NCI-H187 treated with DMSO at 0.1 percent for 48 hours (cell line): ENCODE measurements around the gene PRCD.

Experiments
- DNase-seq: peaks from one replicate; lab custom pipeline; 2025; lab: John Stamatoyannopoulos, UW

The PRCD gene

DNA sequence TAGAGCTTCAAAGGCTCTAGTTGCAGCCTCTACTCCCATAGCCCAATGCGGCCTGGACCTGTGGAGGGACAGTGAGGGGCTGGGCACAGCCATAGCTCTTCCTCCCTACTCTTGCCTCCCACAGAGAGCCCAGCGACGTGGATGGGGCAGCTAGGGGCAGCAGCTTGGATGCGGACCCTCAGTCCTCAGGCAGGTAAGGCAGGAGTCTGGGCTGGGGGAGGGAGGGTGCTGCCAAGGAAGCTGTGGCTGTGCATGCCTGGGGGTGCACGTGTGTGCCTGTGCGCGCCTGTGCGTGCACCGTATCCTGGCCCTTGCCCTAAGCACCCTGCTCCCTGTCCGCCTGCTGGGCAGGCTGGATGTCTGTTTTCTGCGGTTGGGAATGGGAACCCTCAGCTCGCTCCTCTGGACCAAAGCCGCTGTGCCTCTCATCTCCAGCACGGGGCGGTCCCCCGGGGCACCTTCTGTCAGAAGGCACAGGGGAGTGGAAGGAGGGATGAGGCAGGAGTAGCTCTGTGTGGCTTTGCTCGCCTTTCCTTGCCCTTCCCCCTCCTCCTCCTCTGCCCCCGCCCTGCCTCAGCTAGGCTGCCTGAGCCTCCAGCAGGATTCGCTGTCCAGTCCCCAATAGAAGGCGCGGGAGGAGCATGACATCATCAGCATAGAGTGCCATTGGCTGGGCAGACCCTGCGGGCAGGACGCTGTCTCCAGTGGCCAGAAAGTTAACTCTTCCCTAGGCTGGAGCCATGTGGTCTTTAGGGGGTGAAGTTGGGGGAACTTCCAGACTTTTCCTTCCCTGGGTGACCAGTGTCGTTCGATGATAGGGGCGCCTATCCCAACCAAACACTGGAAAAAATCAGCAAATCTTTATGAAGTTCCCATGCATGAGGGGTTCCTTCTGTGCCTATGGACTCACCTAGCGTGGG lies 797 bp downstream of the PRCD start:
- DNase-seq, result peak; percentile 76

DNA sequence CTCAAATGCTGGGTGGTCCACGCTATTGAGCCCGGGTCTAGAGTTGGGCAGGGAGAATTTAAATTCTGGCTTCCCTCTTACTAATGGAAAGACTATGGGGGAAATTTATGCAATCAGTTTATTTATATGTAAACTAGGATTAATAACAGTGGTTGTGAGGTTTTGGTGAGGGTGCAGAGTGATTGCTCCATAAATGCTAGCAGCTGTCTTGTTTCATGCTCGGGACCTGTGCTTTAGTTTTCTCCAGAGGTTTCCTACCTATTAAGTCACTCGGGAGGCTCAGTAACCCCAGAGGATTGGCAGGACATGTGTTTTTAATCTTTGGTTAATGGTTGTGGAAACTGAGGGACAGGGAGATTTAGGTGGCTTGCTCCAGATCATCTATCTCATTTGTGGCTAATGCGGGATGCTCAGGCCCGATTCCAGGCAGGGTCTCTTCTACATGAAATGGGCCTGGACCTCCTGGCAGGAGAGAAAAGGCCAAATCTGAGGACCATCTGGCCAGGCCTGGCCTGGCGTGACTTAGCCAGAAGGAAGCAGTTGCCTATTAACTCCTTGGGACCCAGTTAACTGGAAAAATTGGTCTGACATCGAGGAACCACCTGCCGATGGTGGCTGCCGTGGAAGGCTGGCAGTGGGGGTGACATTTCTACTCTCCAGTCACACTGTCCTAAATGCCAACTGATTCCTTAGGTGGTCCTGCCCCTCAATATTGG lies 2.1 kb downstream of the PRCD start:
- DNase-seq, result no peak

DNA sequence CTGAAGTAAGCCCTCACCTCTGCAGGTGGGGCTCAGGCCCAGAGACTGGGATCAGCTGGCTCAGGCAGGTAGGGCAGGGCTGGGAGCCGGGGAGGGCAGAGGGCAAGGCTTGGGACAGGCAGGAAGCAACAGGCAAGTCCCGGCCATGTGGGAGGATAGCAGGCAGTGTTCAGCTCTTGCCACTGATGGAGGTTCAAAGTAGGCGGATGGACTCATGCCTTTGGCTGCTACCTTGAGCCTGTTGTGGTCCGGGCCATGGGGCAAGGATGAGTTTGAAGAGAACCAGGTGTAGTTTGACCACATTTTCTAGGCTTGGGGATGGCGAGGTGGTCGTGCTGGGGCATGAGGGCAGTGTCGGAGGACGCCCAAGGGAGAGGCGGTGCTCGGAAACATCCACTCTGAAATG lies 2.7 kb downstream of the PRCD start:
- no peak for DNase-seq

DNA sequence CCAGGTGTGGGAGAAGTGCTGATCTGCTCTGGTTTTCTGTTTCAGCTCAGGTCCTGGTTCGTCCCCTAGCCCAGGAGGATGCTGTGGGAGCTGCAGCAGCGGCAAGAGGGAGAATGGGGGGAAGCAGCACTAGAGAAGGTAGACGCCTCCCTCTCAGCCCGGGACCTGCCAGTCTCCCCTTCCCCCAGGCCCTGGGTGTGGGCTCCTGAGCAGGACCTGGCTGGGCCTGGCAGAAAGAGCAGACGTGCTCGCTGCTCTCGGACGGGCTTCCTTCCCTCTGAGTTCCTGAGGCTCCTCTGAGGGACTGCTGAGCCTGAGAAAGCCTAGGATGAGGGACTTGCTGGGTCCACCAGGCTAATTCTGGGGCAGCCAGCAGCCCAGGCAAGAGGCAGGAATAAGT lies 3.1 kb downstream of the PRCD start:
- no peak for DNase-seq

DNA sequence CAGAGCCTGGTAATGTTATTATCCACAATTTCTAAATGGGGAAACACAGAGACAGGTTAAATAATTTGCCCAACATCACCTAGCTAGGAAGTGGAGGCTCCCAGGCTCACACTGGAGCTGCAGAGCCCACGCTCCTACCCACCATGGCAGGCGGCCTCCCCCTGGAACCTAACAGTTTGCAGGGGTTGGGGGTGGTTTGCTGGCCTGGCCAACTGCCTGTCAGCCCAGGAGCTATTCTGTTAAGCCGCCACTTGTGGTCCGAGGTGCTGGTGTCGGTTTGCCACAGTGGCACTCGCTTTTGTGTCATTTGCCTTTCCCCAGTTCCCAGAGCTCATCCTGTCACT lies 3.6 kb downstream of the PRCD start:
- DNase-seq, result no peak

DNA sequence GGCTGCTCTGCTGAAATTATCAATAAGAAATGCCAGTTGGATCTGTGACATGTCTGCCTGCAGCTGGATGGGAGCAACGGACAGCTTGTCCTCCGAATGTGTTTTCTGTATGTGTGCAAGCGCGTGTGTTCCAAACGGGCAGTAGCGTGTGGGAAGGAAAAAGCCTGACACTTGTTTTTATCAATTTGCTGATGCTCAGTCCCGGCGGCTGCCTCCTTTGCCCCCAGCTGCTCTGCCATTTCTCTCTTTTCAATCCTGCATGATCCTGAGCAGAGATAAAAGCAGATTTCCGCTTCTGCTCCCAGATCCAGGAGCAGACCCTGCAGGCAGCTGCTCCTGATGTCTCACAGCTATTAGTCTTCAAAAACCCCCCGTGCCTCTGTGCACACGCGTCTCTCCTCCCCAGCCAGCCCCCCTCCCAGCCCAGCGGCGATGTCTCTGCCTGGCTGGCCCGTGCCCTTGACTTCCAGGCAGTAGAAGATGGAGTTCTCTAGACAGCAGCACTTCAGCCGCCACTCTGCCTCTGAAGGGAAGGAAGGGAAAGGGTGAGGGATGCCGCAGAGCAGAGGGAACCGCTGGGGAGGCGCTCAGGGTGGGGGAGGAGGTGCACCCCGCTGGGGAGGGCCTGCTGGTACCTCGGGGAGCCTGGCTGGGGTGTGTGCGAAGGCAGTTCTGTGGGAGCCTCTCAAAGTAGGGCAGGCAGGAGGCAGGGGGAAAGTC lies 4.1 kb downstream of the PRCD start:
- no peak for DNase-seq

DNA sequence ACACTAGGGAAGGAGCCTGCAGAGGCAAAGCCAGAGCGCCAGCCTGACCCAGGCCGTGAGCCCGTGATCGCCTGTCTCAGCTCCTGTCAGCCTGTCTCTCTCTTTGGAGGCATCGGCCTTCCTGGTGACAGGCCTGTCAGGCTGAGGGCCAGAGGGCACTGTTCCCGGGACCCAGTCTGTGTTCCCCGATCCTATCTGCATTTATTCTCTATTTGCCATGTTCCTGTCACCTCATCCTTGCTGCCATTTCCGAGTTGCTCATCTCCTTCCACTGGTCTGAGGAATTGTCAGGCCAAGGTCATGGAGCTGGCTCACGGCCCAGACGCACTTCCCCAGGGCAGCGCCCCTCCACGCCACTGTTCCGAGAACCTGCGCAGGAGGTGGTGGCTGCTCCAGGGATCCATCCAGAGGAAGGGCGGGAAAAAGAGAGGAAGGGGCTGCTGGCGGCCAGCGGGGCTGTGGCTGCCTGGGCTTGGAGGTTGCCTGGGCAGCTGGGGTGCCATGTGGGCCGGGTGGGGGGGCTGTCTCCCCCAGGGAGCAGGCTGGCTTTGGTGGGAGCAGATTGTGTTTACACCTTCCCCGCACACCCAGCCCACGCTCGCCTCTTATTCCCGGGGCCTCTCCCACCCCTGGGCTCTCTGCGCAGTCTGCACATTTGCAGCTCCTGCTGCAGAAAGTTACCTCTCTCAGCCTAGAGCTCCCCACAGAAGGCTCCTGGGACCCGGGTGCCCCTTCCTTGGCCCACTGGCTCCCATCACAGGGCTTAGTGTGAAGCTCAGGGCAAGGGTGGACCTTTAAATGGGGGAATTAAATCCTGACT lies 4.9 kb downstream of the PRCD start:
- no peak for DNase-seq

DNA sequence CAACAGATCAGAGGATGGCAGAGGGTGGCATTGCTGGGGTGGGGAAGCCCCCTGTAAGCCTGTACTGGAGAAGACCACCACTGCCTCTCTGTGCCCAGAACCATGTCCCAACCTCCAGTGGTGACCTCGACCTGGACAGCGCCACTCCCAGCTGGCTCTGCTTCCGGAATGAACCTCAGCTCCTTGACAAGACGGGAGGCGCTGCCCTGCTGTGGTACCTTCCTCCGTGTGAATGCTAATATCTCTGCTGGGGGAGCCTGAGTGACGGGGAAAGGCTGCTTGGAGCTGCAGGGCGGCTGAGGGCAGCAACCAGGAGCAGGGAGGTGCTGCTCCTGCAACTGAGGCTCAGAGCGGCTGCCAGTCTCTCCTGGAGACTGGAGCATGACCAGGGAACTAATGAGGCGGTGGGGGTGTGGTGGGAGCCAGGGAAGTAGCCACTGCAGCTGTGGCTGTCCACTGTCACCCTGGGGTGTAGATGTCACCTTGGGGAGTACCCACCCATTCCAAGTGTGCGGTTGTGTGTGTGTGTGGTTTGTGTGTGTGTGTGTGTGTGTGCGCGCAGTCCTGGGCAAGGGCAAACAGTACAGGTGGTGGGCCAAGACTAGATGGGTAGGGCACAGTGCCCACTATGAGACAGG lies 6.2 kb downstream of the PRCD start:
- no peak for DNase-seq

DNA sequence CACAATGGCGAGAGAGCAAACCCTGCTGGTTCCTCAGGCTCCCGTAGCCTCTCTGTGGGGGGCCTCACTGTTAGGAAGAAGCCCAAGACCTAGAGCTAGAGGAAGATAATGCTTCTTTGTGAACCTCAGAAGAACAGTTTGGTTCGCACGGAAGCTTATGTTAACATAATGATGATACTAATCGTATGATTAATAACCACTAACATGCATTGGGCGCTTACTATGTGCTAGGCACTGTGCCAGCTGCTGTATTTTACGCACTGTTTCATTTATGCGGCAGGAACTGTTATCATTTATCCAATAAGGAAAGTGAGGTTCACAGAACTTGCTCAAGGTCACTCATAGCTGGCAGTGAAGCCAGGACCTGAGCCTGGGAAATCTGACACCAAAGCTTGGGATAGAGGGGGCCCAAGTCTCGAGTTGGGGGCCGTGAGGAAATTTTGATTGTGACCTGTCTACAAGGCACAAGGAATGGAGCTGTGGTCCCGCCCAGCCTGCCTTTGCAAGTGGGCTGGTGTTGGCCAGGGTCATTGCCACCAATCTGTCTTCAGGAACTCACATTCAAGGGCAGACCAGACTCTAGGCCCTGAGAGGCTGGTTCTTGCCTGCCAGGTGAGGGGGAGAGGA lies 6.8 kb downstream of the PRCD start:
- DNase-seq, result no peak

DNA sequence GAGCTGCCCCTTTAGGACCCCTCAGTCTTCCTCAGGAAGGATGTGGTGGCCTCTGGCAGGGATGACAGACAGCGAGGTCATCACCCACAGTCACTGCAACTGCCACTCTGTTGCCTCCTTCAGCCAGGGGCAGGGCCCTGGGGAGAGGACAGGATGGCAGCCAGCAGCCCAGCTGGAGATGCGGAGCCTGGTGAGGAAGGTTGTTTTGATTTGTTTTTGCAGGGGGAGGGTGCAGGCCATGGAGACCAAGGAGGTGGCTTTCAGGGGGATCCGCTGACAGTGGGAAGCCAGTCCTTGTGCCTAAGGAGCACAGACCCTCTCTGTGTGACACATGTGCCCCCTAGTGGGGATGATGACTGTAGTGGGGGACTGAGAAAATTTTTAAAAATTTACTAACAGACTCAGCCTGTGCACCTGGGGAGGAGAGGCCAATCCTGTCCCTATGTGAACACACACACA lies 7.4 kb downstream of the PRCD start:
- DNase-seq, result no peak

DNA sequence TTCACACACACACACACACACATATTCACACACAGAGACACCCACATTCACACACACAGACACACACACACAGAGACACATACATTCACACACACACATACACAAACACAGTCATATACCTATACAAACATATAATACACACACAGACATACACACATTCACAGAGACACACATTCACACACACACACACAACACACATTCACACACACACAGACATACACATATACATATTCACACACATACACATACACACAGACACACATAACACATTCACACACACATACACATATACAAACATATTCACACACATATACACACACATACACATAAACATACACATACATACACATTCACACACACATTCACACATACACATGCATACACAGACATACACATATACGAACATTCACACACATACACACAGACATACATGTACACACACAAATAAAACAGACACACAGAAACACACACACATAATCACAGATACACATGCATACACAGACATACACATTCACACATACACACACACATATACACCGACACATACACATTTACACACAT lies 7.9 kb downstream of the PRCD start:
- DNase-seq, result no peak

DNA sequence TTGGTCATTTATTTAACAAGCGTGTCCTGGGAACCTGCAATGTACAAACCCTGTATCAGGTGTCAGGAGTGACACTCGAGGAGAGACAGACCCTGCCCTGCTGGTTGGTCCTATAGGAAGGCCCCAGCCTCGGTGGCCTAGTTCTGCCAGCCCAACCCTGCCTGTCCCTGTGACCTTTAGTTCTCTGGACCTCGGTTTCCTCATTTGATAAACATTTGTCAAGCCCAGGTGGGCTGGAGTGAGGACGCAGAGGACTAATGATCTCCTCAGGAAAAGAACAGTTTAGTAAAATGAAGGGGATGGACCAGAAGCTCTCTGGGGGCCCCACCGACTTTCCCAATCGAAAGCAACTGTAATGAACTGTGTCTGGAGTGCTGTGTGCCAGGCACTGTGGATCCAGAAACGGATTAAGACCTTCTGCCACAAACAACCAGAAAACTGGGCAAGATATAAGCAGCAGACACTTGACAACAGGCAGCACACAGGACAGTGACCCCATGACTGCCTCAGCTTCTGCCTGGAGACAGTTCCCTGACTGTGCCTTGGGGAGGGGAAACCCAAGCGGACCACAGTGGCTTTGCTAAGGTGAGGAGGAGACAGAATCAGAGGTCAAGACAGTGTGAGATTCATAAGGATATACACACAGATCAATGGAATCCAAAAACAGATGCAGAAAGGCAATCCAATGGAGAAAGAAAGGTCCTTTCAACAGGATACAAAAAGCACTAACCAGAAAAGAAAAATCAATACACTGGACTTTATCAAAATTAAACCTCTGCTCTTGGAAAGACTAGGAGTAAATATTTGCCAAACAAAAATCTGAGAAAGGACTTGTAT lies 8.8 kb downstream of the PRCD start:
- no peak for DNase-seq

DNA sequence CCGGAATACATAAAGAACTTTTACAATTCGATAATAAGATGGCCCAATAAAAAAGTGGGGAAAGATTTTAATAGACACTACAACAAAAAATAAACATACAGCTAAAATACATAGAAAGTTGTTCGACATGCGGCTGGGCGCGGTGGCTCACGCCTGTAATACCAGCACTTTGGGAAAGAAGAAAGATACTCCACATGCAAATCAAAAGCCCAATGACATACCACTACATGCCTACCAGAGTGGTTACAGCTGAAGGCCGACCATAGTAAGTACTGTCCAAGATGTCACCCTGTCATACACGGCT lies 9.3 kb downstream of the PRCD start:
- DNase-seq, result no peak

DNA sequence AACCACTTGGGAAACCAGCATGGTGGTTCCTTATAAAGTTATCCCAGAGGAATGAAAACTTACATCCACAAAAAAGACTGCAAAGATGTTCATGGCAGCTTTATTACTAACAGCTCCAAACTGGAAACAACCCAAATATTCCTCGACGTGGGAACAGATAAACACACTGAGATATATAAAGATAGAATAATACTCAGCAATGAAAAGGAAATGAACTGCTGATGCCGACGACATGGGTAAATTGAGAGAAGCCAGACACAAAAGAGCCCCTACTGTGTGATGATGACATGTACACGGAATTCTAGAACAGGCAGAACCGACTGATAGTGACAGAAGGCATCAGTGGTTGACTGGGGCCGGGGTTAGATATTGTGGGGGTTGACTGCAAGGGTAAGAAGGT lies 9.7 kb downstream of the PRCD start:
- DNase-seq, result no peak

DNA sequence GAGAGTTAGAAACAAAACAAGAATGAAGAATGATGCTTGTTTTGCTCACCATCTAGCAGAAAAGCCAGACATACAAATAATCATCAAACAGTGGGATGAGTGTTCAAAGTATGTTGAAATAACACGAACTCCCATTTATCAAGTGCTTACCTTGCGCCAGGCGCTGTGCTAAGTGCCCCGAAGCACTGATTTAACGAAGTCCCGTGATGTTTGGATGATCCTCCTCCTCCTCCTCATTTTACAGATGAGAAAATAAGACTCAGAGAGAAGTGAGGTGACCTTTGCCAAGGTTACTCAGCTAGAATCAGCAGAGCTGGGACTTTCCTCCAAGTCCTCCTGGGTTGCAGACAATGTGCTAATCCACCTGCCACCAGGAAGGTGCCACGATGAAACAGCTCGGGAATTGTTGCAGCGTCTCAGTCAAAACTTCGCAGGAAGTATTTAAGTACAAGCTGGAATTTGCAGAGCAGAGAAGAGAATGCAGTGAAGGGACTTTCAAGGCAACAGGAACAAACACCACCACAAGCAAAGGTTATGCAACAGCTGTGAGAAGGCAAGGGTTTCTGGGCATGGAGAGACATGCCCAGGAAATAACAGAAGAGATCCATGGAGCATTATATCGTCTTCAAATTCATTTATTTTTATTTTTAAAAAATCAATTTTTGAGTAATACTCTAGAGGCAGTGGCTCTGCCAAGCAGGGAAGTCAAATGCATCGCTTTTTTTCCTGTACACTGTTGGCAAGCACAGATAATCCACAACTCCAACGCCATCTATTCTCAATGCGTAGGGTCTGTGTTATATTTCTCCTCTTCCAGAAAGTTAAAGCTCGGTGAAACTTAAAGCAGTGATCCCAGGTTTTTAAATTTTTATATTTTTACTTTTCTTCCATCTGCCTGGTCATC lies 11.1 kb downstream of the PRCD start:
- no peak for DNase-seq

DNA sequence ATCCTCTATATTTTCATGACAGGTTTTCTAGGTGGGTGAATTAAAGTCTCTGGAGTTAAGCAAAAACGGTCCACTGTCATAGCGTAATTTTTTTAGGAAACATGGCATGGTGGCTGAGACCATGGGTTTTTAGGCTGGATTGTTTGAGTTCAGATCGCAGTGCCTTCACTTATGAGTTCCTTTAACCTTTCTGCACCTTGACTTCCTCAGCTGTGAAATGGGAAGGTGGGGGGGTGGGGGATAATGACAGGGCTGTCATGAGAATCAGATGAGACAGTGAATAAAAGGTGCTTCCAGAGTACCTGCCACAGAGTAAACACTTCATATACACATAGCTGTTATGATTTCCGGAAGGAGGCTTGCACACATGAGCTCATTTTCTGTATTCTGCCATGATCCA lies 11.8 kb downstream of the PRCD start:
- no peak for DNase-seq

DNA sequence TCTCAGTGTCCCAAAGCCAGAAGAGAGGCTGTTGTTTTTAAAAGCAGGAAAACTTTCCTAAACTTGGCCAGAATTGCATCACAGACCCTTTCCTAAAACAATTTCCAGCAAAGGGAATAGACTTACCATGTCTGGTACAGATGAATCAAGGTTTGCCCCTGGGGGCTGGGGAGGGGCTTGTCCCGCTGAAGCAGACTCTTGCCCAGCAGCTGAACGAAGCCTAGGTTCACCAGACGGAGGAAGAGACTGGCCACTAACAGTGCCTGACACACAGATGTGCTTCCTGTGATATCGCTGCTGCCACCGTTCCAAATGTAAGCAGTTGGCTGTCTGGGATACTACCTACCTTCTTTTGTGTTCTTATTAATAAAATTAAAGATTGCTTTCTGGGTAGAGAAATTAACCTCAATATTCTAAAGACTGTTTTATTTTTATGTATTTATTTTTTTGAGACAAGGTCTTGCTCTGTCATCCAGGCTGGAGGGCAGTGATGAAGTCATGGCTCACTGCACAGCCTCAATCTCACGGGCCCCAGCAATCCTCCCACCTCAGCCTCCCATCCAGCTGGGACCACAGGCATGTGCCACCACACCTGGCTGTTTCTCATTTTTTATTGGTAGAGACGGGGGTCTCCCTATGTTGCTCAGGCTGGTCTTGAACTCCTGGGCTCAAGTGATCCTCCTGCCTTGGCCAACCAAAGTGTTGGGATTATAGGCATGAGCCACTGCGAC lies 13.5 kb downstream of the PRCD start:
- DNase-seq, result no peak

DNA sequence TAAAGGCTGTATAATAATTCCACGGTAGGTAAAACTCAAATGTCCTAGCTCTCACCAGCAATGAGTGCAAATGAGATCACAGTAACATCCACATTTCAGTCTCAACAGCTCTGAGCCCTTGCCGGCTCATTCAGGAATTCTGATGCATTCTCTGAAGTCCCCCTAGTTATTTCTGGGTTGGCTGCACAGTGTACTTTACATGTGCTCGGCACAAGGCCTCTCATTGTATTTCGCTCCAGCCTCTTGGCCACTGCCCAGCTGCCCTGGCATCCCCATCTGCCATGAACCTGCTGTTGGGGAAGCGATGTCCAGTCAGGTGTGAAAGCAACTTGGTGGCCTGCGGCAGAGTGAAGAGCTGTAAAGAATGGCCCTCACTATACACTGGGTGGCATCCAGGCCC lies 14.3 kb downstream of the PRCD start:
- no peak for DNase-seq
